Mesenchymal stem cell (in vitro differentiated cells and primary cell): ENCODE results near the gene BMAL1.

Experiments used
- DNase-seq: peaks from one replicate; pipeline ENCODE4 v3.0.0-alpha.2; 2013
- H2AFZ ChIP-seq: one replicate; pipeline ENCODE4 v1.6.1; 2013; ENCODE audit warnings: low read depth, mild to moderate bottlenecking, control low read depth, inconsistent platforms, low read length, moderate library complexity
- H2AK5ac ChIP-seq: 2 replicates; pipeline ENCODE4 v1.6.1; 2013; ENCODE audit warnings: low read length, moderate library complexity, mild to moderate bottlenecking, inconsistent platforms; ENCODE audit not compliant: severe bottlenecking
- H2BK120ac ChIP-seq: one replicate; pipeline ENCODE4 v1.6.1; 2013; ENCODE audit warnings: low read depth, mild to moderate bottlenecking, inconsistent platforms, low read length, moderate library complexity
- H2BK12ac ChIP-seq, 2 experiments: one replicate each; pipeline ENCODE4 v1.6.1; 2013; ENCODE audit warnings: inconsistent platforms in 2 of 2, low read length in 2 of 2, mild to moderate bottlenecking in 2 of 2, moderate library complexity in 2 of 2, control low read depth in 1 of 2
- H2BK15ac ChIP-seq: one replicate; pipeline ENCODE4 v1.6.1; 2013; ENCODE audit warnings: mild to moderate bottlenecking, low read depth, inconsistent platforms; ENCODE audit not compliant: poor library complexity, severe bottlenecking
- H2BK5ac ChIP-seq: 2 replicates; pipeline ENCODE4 v1.6.1; 2013; ENCODE audit warnings: low read depth, mild to moderate bottlenecking, low read length, control low read depth, inconsistent platforms; ENCODE audit not compliant: poor library complexity, severe bottlenecking
- H3K14ac ChIP-seq, 2 experiments: one replicate each; pipeline ENCODE4 v1.6.1; 2013; ENCODE audit warnings: inconsistent platforms in 2 of 2, low read length in 2 of 2, control low read depth in 1 of 2, mild to moderate bottlenecking in 1 of 2, moderate library complexity in 1 of 2
- H3K18ac ChIP-seq, 2 experiments: one replicate each; pipeline ENCODE4 v1.6.1; 2013; ENCODE audit warnings: inconsistent platforms in 2 of 2, low read length in 2 of 2, control low read depth in 1 of 2, low read depth in 1 of 2, mild to moderate bottlenecking in 1 of 2
- H3K23ac ChIP-seq, 2 experiments: one replicate each; pipeline ENCODE4 v1.6.1; 2013; ENCODE audit warnings: inconsistent platforms in 2 of 2, low read length in 2 of 2, mild to moderate bottlenecking in 2 of 2, moderate library complexity in 2 of 2, control low read depth in 1 of 2
- H3K27ac ChIP-seq: 2 replicates; pipeline ENCODE4 v1.5.1; 2013; ENCODE audit warnings: mild to moderate bottlenecking, moderate library complexity, low read length, control low read depth, inconsistent platforms; ENCODE audit not compliant: poor library complexity, severe bottlenecking
- H3K27me3 ChIP-seq, 2 experiments: 2 replicates each; pipeline versions ENCODE4 v1.6.1 to v1.7.0; 2013; ENCODE audit warnings: low read length in 2 of 2, mild to moderate bottlenecking in 2 of 2, moderate library complexity in 2 of 2, control low read depth in 1 of 2, inconsistent platforms in 1 of 2; ENCODE audit not compliant: control insufficient read depth in 1 of 2, insufficient read depth in 1 of 2
- H3K36me3 ChIP-seq, 2 experiments: 2 replicates each; pipeline versions ENCODE4 v1.6.1 to v1.7.0; 2013; ENCODE audit warnings: low read length in 2 of 2, control low read depth in 1 of 2, inconsistent platforms in 1 of 2, low read depth in 1 of 2, mild to moderate bottlenecking in 1 of 2; ENCODE audit not compliant: insufficient read depth in 2 of 2, control insufficient read depth in 1 of 2
- H3K4ac ChIP-seq, 2 experiments: one replicate each; pipeline ENCODE4 v1.6.1; 2013; ENCODE audit warnings: inconsistent platforms in 2 of 2, low read length in 2 of 2, mild to moderate bottlenecking in 2 of 2, moderate library complexity in 2 of 2, control low read depth in 1 of 2, low read depth in 1 of 2
- H3K4me1 ChIP-seq: 2 replicates; pipeline ENCODE4 v1.6.1; 2013; ENCODE audit warnings: low read depth, low read length, control low read depth; ENCODE audit not compliant: control insufficient read depth, insufficient read depth
- H3K4me2 ChIP-seq: 2 replicates; pipeline ENCODE4 v1.6.1; 2013; ENCODE audit warnings: low read length, mild to moderate bottlenecking, inconsistent platforms; ENCODE audit not compliant: poor library complexity, severe bottlenecking
- H3K4me3 ChIP-seq, 2 experiments: 2 replicates each; pipeline versions ENCODE4 v1.5.1 to v1.7.0; 2013; ENCODE audit warnings: low read length in 2 of 2, mild to moderate bottlenecking in 2 of 2, control low read depth in 1 of 2, low read depth in 1 of 2; ENCODE audit not compliant: insufficient read depth in 1 of 2
- H3K79me1 ChIP-seq: replicated peaks from 2 replicates; pipeline ENCODE4 v1.6.1; 2013; ENCODE audit warnings: mild to moderate bottlenecking, control low read depth, low read length, inconsistent platforms; ENCODE audit not compliant: poor library complexity, severe bottlenecking
- H3K9ac ChIP-seq: 2 replicates; pipeline ENCODE4 v1.7.0; 2013; ENCODE audit warnings: mild to moderate bottlenecking, low read length, moderate library complexity
- H3K9me3 ChIP-seq: 2 replicates; pipeline ENCODE4 v1.7.0; 2013; ENCODE audit warnings: mild to moderate bottlenecking, low read length; ENCODE audit not compliant: control insufficient read depth
- H4K8ac ChIP-seq: one replicate; pipeline ENCODE4 v1.6.1; 2013; ENCODE audit warnings: inconsistent platforms, mild to moderate bottlenecking, low read length, moderate library complexity
- H4K91ac ChIP-seq: one replicate; pipeline ENCODE4 v1.6.1; 2013; ENCODE audit warnings: mild to moderate bottlenecking, low read length, inconsistent platforms
- WGBS: methylation state at CpG from one replicate; pipeline ENCODE4 v1.1.7; 2013; ENCODE audit warnings: mixed read lengths; 5-methylcytosine and 5-hydroxymethylcytosine counted together

The BMAL1 gene

DNA sequence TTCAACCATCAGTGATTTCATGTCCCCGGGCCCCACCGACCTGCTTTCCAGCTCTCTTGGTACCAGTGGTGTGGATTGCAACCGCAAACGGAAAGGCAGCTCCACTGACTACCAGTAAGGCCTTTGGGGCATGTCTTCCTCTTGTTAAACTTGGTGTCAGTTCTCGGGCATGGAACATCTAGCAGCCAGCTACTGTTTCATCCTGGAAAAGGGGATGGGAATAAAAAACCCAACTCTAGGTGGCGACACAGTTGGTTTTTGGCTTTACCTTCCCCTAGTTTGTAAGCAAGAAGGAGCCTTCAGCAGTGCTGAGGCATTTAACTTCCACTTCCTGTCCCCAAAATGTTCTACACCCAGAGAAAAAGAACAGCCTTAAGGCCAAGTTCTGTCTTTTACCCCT is 76.7 kb downstream of the BMAL1 start:
- H3K9me3 ChIP-seq = no peaks in the 10 kb centered on the region
- no peak overlapping the region for H2BK5ac ChIP-seq
- H3K4me2 ChIP-seq = no peak overlapping the region
- no peak overlapping the region for H2BK120ac ChIP-seq
- DNase-seq = no peak
- H4K8ac ChIP-seq = no peak overlapping the region
- no peak overlapping the region for H3K18ac ChIP-seq
- no peak overlapping the region for H4K91ac ChIP-seq
- H3K36me3 ChIP-seq = peaks cover 12 to 48% of the 10 kb centered on the region in 2 experiments
- no peaks in the 10 kb centered on the region for H3K27me3 ChIP-seq
- H3K79me1 ChIP-seq = peaks cover 2% of the 10 kb centered on the region
- no peak overlapping the region for H2AFZ ChIP-seq
- H2BK12ac ChIP-seq = no peak overlapping the region
- H3K27ac ChIP-seq = no peak overlapping the region
- WGBS = 79% methylated on average over 6 of the region's 6 CpGs
- no peak overlapping the region for H3K23ac ChIP-seq
- no peak overlapping the region for H3K4me3 ChIP-seq
- no peaks in the 10 kb centered on the region for H3K4me1 ChIP-seq
- H3K14ac ChIP-seq = no peak overlapping the region
- no peak overlapping the region for H2AK5ac ChIP-seq
- no peak overlapping the region for H3K4ac ChIP-seq
- no peak overlapping the region for H3K9ac ChIP-seq
- H2BK15ac ChIP-seq = no peak overlapping the region

DNA sequence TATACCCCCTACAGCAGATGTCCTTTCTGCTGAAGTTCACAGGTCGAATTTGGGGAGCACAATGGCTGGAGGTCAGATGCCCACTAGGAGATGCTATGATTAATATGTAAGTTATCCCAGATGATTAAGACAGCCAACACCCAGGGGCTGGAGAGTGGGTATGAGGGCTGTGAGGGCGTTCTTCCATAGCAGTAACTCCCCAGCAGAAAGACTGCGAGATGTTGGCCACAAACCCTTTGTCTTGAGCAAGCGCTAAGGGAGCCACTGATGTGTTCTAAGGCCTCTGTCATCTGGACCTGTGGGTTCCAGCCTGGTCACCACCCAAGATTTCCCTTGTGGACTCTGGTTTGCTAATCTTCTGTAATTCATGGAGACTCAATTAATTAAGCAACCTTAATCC is 77.6 kb downstream of the BMAL1 start:
- Histone ChIP-seq H3K4me1 (no peaks in the 10 kb centered on the region), H3K27ac (no peak overlapping the region), H3K23ac (no peak overlapping the region), H4K8ac (no peak overlapping the region), H3K4ac (no peak overlapping the region), H3K4me3 (no peak overlapping the region), H2BK120ac (no peak overlapping the region), H2BK12ac (no peak overlapping the region), H3K18ac (no peak overlapping the region), H2AK5ac (no peak overlapping the region), H3K9ac (no peak overlapping the region), H3K14ac (no peak overlapping the region), H3K4me2 (no peak overlapping the region), H3K27me3 (no peaks in the 10 kb centered on the region), H2BK5ac (no peak overlapping the region), H3K79me1 (peaks cover 2% of the 10 kb centered on the region), H3K9me3 (no peaks in the 10 kb centered on the region), H2BK15ac (no peak overlapping the region), H4K91ac (no peak overlapping the region), H2AFZ (no peak overlapping the region), H3K36me3 (peaks cover 12 to 48% of the 10 kb centered on the region in 2 experiments)
- DNase-seq = no peak
- 96% methylated on average over 4 of the region's 4 CpGs for WGBS

DNA sequence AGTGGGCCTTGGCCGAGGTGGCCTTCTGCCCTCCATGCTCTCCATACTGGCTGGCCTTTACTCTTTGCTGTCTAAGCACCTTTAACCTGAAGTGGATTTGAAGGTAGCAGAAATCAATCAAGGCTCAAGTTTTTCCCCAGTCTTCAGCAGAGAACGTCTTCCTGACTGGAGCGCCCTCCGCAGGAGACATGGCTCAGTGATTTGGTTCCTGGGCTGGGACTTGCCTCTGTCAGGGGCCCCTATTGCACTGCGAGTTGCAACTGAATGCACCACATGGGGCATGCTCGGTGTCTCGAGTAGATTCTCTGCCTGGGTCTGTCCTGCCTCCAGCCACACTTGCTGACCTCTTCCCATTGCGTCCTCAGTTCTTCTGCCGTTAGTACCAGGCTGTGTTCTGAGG is 79.6 kb downstream of the BMAL1 start:
- DNase-seq = no peak
- H3K79me1 ChIP-seq = peaks cover 2% of the 10 kb centered on the region
- H3K14ac ChIP-seq = no peak overlapping the region
- WGBS = 86% methylated on average over 9 of the region's 9 CpGs
- no peak overlapping the region for H2BK12ac ChIP-seq
- no peak overlapping the region for H2BK120ac ChIP-seq
- peaks cover 15 to 60% of the 10 kb centered on the region in 2 experiments for H3K36me3 ChIP-seq
- H3K23ac ChIP-seq = no peak overlapping the region
- H4K91ac ChIP-seq = no peak overlapping the region
- H3K9me3 ChIP-seq = no peaks in the 10 kb centered on the region
- no peak overlapping the region for H4K8ac ChIP-seq
- H3K27me3 ChIP-seq = no peaks in the 10 kb centered on the region
- no peak overlapping the region for H2AK5ac ChIP-seq
- no peak overlapping the region for H2BK5ac ChIP-seq
- H3K4ac ChIP-seq = no peak overlapping the region
- H3K4me1 ChIP-seq = no peaks in the 10 kb centered on the region
- H3K27ac ChIP-seq = no peak overlapping the region
- H3K4me2 ChIP-seq = no peak overlapping the region
- H2BK15ac ChIP-seq = no peak overlapping the region
- no peak overlapping the region for H3K4me3 ChIP-seq
- H2AFZ ChIP-seq = no peak overlapping the region
- H3K18ac ChIP-seq = no peak overlapping the region
- no peak overlapping the region for H3K9ac ChIP-seq

DNA sequence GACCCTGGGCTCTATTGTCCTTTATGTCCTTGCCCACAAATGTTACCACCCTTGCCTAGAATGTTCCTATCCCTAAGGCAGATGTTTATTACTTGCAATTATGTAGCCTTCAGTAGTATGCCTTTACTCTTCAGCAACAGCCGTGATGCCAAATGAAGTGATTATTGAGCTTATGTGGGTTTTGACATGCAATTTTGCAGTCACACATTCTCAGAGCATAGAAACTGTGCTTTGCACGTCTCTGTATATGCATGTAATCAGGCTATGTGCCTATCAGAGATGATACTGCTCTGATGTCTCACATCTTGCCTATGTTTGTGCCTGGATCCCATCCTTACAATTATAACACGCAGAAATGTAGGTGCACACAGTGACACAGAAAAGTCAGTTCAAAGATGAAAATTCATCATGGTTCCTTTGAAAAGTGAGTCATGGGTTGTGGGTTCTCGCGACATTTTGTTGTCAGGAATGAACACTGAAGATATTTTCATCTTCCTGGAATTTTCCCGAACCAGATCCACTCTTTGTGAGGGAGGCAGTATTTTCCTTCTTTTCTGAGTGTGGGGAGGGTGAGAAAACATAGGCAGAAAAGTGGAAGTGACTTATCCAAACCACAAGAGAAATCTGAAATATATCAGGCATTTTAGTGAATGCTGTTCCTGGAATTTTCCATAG is 81.1 kb downstream of the BMAL1 start:
- no peak overlapping the region for H2AFZ ChIP-seq
- H2BK5ac ChIP-seq = no peak overlapping the region
- H3K4me1 ChIP-seq = peaks cover 4% of the 10 kb centered on the region
- H2BK15ac ChIP-seq = no peak overlapping the region
- H3K27me3 ChIP-seq = no peaks in the 10 kb centered on the region
- no peak overlapping the region for H3K4ac ChIP-seq
- peaks cover 15 to 71% of the 10 kb centered on the region in 2 experiments for H3K36me3 ChIP-seq
- H2BK120ac ChIP-seq = no peak overlapping the region
- H3K27ac ChIP-seq = peak overlapping the region; percentile 5
- H3K4me3 ChIP-seq = no peak overlapping the region
- peak; percentile 34 for DNase-seq
- no peak overlapping the region for H2BK12ac ChIP-seq
- H3K23ac ChIP-seq = no peak overlapping the region
- H3K9ac ChIP-seq = no peak overlapping the region
- no peak overlapping the region for H3K18ac ChIP-seq
- H3K14ac ChIP-seq = no peak overlapping the region
- no peak overlapping the region for H3K4me2 ChIP-seq
- no peaks in the 10 kb centered on the region for H3K9me3 ChIP-seq
- H4K91ac ChIP-seq = no peak overlapping the region
- WGBS = 85% methylated on average over 6 of the region's 6 CpGs
- H2AK5ac ChIP-seq = no peak overlapping the region
- H3K79me1 ChIP-seq = peaks cover 2% of the 10 kb centered on the region
- no peak overlapping the region for H4K8ac ChIP-seq
